ENCODE results near the gene DENND5B.

GRCh38 chr12:31481415-31481814 lies 109.5 kb downstream of the DENND5B start:
- TF ChIP-seq, protein P1, sequence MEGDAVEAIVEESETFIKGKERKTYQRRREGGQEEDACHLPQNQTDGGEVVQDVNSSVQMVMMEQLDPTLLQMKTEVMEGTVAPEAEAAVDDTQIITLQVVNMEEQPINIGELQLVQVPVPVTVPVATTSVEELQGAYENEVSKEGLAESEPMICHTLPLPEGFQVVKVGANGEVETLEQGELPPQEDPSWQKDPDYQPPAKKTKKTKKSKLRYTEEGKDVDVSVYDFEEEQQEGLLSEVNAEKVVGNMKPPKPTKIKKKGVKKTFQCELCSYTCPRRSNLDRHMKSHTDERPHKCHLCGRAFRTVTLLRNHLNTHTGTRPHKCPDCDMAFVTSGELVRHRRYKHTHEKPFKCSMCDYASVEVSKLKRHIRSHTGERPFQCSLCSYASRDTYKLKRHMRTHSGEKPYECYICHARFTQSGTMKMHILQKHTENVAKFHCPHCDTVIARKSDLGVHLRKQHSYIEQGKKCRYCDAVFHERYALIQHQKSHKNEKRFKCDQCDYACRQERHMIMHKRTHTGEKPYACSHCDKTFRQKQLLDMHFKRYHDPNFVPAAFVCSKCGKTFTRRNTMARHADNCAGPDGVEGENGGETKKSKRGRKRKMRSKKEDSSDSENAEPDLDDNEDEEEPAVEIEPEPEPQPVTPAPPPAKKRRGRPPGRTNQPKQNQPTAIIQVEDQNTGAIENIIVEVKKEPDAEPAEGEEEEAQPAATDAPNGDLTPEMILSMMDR (IDR thresholded peaks at IDR 0.05) = no peak
- TF ChIP-seq ZNF423 (CRISPR knock-in tag; IDR thresholded peaks at IDR 0.05) = no peak
